SK-N-SH (cell line): Measurements from ENCODE around the gene CUL3. TPM values are rescaled to one million over a fixed set of nuclear protein-coding genes. Genes with fewer than 3 reads are reported as not detected.

ENCODE experiments used
- CTCF ChIA-PET: fragments of 300-600, 350-600 bp; formaldehyde crosslinking; extraction: SDS; loops from one replicate; lab custom pipeline; 2021; lab: Yijun Ruan, JAX
- POLR2A ChIA-PET: fragments of 350-600 bp; sonication (Branson Sonifier 250); formaldehyde crosslinking; extraction: SDS; loops from one replicate; lab custom pipeline; 2020; ENCODE audit warnings: antibody characterized with exemption, inconsistent platforms; lab: Yijun Ruan, JAX
- DNase-seq: peaks from one replicate; pipeline ENCODE4 v3.0.0; 2012
- H2AFZ ChIP-seq: fragments of 200-600 bp; sonication (generic); 2 replicates; pipeline ENCODE4 v1.8.1; 2016; ENCODE audit warnings: antibody characterized with exemption, mild to moderate bottlenecking, low read depth
- H3F3A ChIP-seq: fragments of 200-600 bp; sonication (generic); replicated peaks from 2 replicates; pipeline ENCODE3; 2016; ENCODE audit warnings: antibody characterized with exemption, mild to moderate bottlenecking; ENCODE audit not compliant: insufficient read depth
- H3K27ac ChIP-seq, 2 experiments: fragments of 200-500 bp in 1 of 2; fragments of 200-600 bp in 1 of 2; sonication (Bioruptor generic) in 1 of 2; sonication (generic), shearing (Covaris generic) in 1 of 2; 2 replicates each; pipeline versions ENCODE4 v1.5.1 to v1.6.1; 2014 to 2016; ENCODE audit warnings: low read depth in 2 of 2, inconsistent platforms in 1 of 2, low read length in 1 of 2, mild to moderate bottlenecking in 1 of 2, mixed read lengths in 1 of 2
- H3K27me3 ChIP-seq: fragments of 200-600 bp; sonication (generic), shearing (Covaris generic); 2 replicates; pipeline ENCODE4 v1.6.1; 2016; ENCODE audit warnings: mixed run types; ENCODE audit not compliant: insufficient read depth
- H3K36me3 ChIP-seq, 2 experiments: fragments of 200-500 bp in 1 of 2; fragments of 200-600 bp in 1 of 2; sonication (Bioruptor generic) in 1 of 2; sonication (generic) in 1 of 2; replicated peaks in 1 of 2; 2 replicates each; pipeline versions ENCODE3 to v1.5.1; 2014 to 2016; ENCODE audit warnings: low read length in 1 of 2, mild to moderate bottlenecking in 1 of 2; ENCODE audit not compliant: insufficient read depth in 2 of 2, control insufficient read depth in 1 of 2
- H3K4me1 ChIP-seq, 2 experiments: fragments of 200-500 bp in 1 of 2; fragments of 200-600 bp in 1 of 2; sonication (Bioruptor generic) in 1 of 2; sonication (generic), shearing (Covaris generic) in 1 of 2; 2 replicates each; pipeline versions ENCODE4 v1.5.1 to v1.6.1; 2014 to 2016; ENCODE audit warnings: low read depth in 1 of 2, low read length in 1 of 2, mixed run types in 1 of 2; ENCODE audit not compliant: insufficient read depth in 2 of 2, control insufficient read depth in 1 of 2
- H3K4me2 ChIP-seq: fragments of 200-600 bp; sonication (generic), shearing (Covaris generic); 2 replicates; pipeline ENCODE4 v1.6.1; 2017; ENCODE audit warnings: mixed run types
- H3K4me3 ChIP-seq, 2 experiments: fragments of 200-500 bp in 1 of 2; fragments of 200-600 bp in 1 of 2; sonication (Bioruptor generic) in 1 of 2; sonication (generic), shearing (Covaris generic) in 1 of 2; 2 replicates each; pipeline versions ENCODE4 v1.5.1 to v1.8.1; 2014 to 2016; ENCODE audit warnings: low read depth in 2 of 2, inconsistent platforms in 1 of 2, low read length in 1 of 2, mild to moderate bottlenecking in 1 of 2, mixed read lengths in 1 of 2, moderate library complexity in 1 of 2
- H3K79me2 ChIP-seq: fragments of 200-600 bp; sonication (generic); 2 replicates; pipeline ENCODE4 v1.8.1; 2017; ENCODE audit warnings: mild to moderate bottlenecking; ENCODE audit not compliant: insufficient read depth
- H3K9ac ChIP-seq: fragments of 200-600 bp; sonication (generic); 2 replicates; pipeline ENCODE4 v1.6.1; 2017; ENCODE audit warnings: mixed run types
- H3K9me2 ChIP-seq: fragments of 200-600 bp; sonication (generic); 2 replicates; pipeline ENCODE4 v1.6.1; 2017; ENCODE audit warnings: mixed run types
- H3K9me3 ChIP-seq: fragments of 200-600 bp; sonication (generic); 2 replicates; pipeline ENCODE4 v1.6.1; 2017; ENCODE audit warnings: mixed run types, mild to moderate bottlenecking, moderate library complexity
- H4K20me1 ChIP-seq: fragments of 200-600 bp; sonication (generic); 2 replicates; pipeline ENCODE4 v1.6.1; 2017; ENCODE audit warnings: mild to moderate bottlenecking, mixed run types; ENCODE audit not compliant: insufficient read depth
- ELF1 ChIP-seq: IDR thresholded peaks from 2 replicates; pipeline ENCODE4 v1.4.0; 2012
- FOSL2 ChIP-seq: IDR thresholded peaks from 2 replicates; pipeline ENCODE4 v1.4.0; 2012; ENCODE audit warnings: low read depth, mild to moderate bottlenecking, moderate library complexity, borderline replicate concordance
- GABPA ChIP-seq: IDR thresholded peaks from 2 replicates; pipeline ENCODE4 v1.4.0; 2012; ENCODE audit warnings: low read depth, mild to moderate bottlenecking
- IRF3 ChIP-seq: fragments of 150-350 bp; IDR thresholded peaks from 2 replicates; pipeline ENCODE4 v1.6.1; 2016; ENCODE audit warnings: mild to moderate bottlenecking, low read depth, low read length
- JUND ChIP-seq: IDR thresholded peaks from 2 replicates; pipeline ENCODE4 v1.4.0; 2012
- NFIC ChIP-seq: IDR thresholded peaks from 2 replicates; pipeline ENCODE4 v1.4.0; 2012; ENCODE audit warnings: borderline replicate concordance
- NRF1 ChIP-seq: IDR thresholded peaks from 2 replicates; pipeline ENCODE4 v1.6.1; 2012; ENCODE audit warnings: low read depth, mild to moderate bottlenecking, low read length
- POLR2AphosphoS5 ChIP-seq: IDR thresholded peaks from 2 replicates; pipeline ENCODE4 v1.6.1; 2012; ENCODE audit warnings: low read depth, low read length
- RAD21 ChIP-seq: IDR thresholded peaks from 2 replicates; pipeline ENCODE4 v1.6.1; 2012; ENCODE audit warnings: mild to moderate bottlenecking, low read length
- RCOR1 ChIP-seq: fragments of 150-350 bp; IDR thresholded peaks from 2 replicates; pipeline ENCODE4 v1.6.1; 2017; ENCODE audit warnings: antibody characterized with exemption, low read length
- SMC3 ChIP-seq: IDR thresholded peaks from 2 replicates; pipeline ENCODE4 v1.6.1; 2012; ENCODE audit warnings: low read depth, low read length, improper control_type of control experiment
- TEAD4 ChIP-seq: IDR thresholded peaks from 2 replicates; pipeline ENCODE4 v1.4.0; 2012; ENCODE audit warnings: mild to moderate bottlenecking, borderline replicate concordance; ENCODE audit not compliant: insufficient read depth
- WGBS: methylation state at CpG from one replicate; pipeline ENCODE4 v1.1.6; 2017; ENCODE audit warnings: low lambda C conversion rate; 5-methylcytosine and 5-hydroxymethylcytosine counted together
- polyA plus RNA-seq, 3 experiments: library from polyadenylated mRNA; depleted of rRNA; stranded (reverse); fragments of >200 nt; gene quantifications; 2 replicates each; pipeline ENCODE4 v1.2.3, GENCODE V29; 2012
- TF ChIP-seq, protein P1 (sequence below): fragments of 200-600 bp; sonication (generic); IDR thresholded peaks from 2 replicates; pipeline ENCODE4 v1.6.1; 2017; ENCODE audit warnings: antibody characterized with exemption, mild to moderate bottlenecking, moderate library complexity
- TF ChIP-seq, protein P2 (sequence below): IDR thresholded peaks from 2 replicates; pipeline ENCODE4 v1.4.0; 2012; ENCODE audit warnings: low read depth
- TF ChIP-seq, protein P3 (sequence below): IDR thresholded peaks from 2 replicates; pipeline ENCODE4 v1.4.0; 2012; ENCODE audit warnings: low read depth, borderline replicate concordance
- TF ChIP-seq, protein P4 (sequence below): IDR thresholded peaks from 2 replicates; pipeline ENCODE4; 2012

CUL3 gene
- polyA plus RNA-seq, 1 of the 3 experiments (the other 2 are of a cell fraction), result 17.3 TPM

DNA sequence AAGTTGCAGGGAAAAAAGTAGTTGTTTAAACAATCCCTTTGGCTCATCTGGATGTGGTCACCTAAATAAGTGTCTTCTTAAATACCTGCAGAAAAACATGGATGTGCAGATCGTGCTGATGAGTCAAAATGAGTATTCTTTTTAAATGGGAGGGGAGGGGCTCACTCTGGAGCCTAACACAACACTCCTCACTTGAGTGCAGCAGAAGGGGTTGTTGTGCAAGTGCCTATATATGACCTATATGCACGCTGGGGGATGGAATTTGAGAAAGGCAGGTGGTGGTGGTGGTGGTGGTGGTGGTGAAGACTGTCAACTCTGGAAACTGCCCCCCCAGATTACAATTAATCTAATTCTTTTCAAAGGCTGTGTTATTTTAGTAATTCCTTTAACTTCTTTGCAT is 105.3 kb downstream of the CUL3 start:
- H3K4me2 ChIP-seq, result no peak overlapping the region
- H2AFZ ChIP-seq, result no peak overlapping the region
- H3K36me3 ChIP-seq, result peaks cover 71 to 77% of the 10 kb centered on the region in 2 experiments
- no peak overlapping the region for H3K4me3 ChIP-seq
- H3F3A ChIP-seq, result peaks cover 11% of the 10 kb centered on the region
- WGBS, result 91% methylated on average over 2 of the region's 2 CpGs
- DNase-seq, result no peak
- H3K4me1 ChIP-seq, result peaks cover 0 to under 1% of the 10 kb centered on the region in 2 experiments; a peak in 1 of 4 replicates
- H3K27ac ChIP-seq, result no peak overlapping the region
- H3K9me2 ChIP-seq, result no peaks in the 10 kb centered on the region; the same call in 1 of the 2 replicates
- peaks cover 14% of the 10 kb centered on the region for H3K79me2 ChIP-seq
- H4K20me1 ChIP-seq, result no peaks in the 10 kb centered on the region
- no peaks in the 10 kb centered on the region for H3K27me3 ChIP-seq
- POLR2A ChIA-PET, result no interaction called here
- H3K9ac ChIP-seq, result no peak overlapping the region
- TF ChIP-seq RCOR1 (no peak), JUND (no peak), TEAD4 (no peak), FOSL2 (no peak), NFIC (no peak)
- H3K9me3 ChIP-seq, result no peaks in the 10 kb centered on the region
- CTCF ChIA-PET, result no interaction called here

DNA sequence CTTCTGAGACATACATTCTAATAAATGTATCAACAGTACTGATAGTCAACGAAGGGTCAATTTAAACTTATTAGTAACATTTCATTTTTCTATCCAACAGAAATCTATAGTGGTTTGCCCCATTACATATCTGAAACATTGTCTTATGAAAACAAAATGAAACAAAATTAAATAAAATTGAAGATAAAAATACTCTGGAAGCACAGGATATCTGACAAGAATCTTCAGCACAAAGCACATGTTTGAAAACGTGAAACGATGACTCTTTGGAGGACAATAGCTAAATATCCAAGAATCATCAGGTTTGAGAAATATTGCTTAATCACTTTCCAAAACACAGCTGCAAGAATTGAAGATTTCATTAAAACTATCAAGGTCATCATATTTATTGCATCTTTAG is 112.3 kb downstream of the CUL3 start:
- no peaks in the 10 kb centered on the region for H4K20me1 ChIP-seq
- H3K27me3 ChIP-seq, result no peaks in the 10 kb centered on the region
- no peaks in the 10 kb centered on the region for H3K9me3 ChIP-seq
- H3K36me3 ChIP-seq, result peaks cover 56 to 61% of the 10 kb centered on the region in 2 experiments
- H2AFZ ChIP-seq, result no peak overlapping the region
- peaks cover 24% of the 10 kb centered on the region for H3F3A ChIP-seq
- WGBS, result 63% methylated on average over 3 of the region's 3 CpGs
- no peak for DNase-seq
- no peaks in the 10 kb centered on the region for H3K9me2 ChIP-seq
- ChIA-PET POLR2A (no interaction called here), CTCF (no interaction called here)
- no peaks in the 10 kb centered on the region; a peak in 1 of 4 replicates for H3K4me1 ChIP-seq
- H3K9ac ChIP-seq, result no peak overlapping the region
- H3K27ac ChIP-seq, result no peak overlapping the region
- H3K4me3 ChIP-seq, result no peak overlapping the region
- H3K4me2 ChIP-seq, result no peak overlapping the region
- H3K79me2 ChIP-seq, result no peaks in the 10 kb centered on the region
- TF ChIP-seq IRF3, result no peak
- TF ChIP-seq NRF1, result no peak
- TF ChIP-seq POLR2AphosphoS5, result no peak

DNA sequence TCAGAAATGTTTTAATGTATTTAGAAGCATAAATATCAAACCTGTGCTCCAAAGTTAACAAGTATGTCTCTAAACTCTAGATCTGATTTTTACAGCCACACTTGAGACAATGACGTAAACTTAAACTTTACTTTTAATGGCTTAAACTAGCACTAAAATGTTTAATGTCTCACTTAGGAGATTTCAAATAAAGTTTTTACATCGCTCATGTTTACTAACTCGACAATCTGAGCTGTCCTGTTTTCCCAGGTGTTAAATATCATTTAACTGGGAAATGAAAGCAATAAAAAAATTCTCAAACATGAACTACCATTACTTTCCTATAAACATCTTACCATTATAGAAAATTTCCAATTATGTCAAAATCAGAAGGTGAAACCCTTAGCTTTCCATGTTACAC is 113.0 kb downstream of the CUL3 start:
- H3K36me3 ChIP-seq, result peaks cover 49 to 54% of the 10 kb centered on the region in 2 experiments
- no peak overlapping the region for H2AFZ ChIP-seq
- DNase-seq, result no peak
- 97% methylated on average over 3 of the region's 3 CpGs for WGBS
- no peak overlapping the region for H3K4me3 ChIP-seq
- H3K27ac ChIP-seq, result no peak overlapping the region
- H3K4me1 ChIP-seq, result no peaks in the 10 kb centered on the region; a peak in 1 of 4 replicates
- POLR2A ChIA-PET, result no interaction called here
- no peaks in the 10 kb centered on the region for H3K79me2 ChIP-seq
- TF ChIP-seq NRF1 (no peak), RAD21 (no peak), SMC3 (no peak), GABPA (no peak), FOSL2 (no peak), ELF1 (no peak)
- TF ChIP-seq, protein P1, sequence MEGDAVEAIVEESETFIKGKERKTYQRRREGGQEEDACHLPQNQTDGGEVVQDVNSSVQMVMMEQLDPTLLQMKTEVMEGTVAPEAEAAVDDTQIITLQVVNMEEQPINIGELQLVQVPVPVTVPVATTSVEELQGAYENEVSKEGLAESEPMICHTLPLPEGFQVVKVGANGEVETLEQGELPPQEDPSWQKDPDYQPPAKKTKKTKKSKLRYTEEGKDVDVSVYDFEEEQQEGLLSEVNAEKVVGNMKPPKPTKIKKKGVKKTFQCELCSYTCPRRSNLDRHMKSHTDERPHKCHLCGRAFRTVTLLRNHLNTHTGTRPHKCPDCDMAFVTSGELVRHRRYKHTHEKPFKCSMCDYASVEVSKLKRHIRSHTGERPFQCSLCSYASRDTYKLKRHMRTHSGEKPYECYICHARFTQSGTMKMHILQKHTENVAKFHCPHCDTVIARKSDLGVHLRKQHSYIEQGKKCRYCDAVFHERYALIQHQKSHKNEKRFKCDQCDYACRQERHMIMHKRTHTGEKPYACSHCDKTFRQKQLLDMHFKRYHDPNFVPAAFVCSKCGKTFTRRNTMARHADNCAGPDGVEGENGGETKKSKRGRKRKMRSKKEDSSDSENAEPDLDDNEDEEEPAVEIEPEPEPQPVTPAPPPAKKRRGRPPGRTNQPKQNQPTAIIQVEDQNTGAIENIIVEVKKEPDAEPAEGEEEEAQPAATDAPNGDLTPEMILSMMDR, result no peak
- TF ChIP-seq, protein P2, sequence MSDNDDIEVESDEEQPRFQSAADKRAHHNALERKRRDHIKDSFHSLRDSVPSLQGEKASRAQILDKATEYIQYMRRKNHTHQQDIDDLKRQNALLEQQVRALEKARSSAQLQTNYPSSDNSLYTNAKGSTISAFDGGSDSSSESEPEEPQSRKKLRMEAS, result no peak
- TF ChIP-seq, protein P3, sequence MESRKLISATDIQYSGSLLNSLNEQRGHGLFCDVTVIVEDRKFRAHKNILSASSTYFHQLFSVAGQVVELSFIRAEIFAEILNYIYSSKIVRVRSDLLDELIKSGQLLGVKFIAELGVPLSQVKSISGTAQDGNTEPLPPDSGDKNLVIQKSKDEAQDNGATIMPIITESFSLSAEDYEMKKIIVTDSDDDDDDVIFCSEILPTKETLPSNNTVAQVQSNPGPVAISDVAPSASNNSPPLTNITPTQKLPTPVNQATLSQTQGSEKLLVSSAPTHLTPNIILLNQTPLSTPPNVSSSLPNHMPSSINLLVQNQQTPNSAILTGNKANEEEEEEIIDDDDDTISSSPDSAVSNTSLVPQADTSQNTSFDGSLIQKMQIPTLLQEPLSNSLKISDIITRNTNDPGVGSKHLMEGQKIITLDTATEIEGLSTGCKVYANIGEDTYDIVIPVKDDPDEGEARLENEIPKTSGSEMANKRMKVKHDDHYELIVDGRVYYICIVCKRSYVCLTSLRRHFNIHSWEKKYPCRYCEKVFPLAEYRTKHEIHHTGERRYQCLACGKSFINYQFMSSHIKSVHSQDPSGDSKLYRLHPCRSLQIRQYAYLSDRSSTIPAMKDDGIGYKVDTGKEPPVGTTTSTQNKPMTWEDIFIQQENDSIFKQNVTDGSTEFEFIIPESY, result no peak
- TF ChIP-seq, protein P4, sequence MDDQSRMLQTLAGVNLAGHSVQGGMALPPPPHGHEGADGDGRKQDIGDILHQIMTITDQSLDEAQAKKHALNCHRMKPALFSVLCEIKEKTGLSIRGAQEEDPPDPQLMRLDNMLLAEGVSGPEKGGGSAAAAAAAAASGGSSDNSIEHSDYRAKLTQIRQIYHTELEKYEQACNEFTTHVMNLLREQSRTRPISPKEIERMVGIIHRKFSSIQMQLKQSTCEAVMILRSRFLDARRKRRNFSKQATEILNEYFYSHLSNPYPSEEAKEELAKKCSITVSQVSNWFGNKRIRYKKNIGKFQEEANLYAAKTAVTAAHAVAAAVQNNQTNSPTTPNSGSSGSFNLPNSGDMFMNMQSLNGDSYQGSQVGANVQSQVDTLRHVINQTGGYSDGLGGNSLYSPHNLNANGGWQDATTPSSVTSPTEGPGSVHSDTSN, result no peak
- TF ChIP-seq, all 33 proteins: peak for 0
- no peak overlapping the region for H3K4me2 ChIP-seq
- H3K9me3 ChIP-seq, result no peaks in the 10 kb centered on the region
- H3K9ac ChIP-seq, result no peak overlapping the region
- CTCF ChIA-PET, result no interaction called here
- H3K9me2 ChIP-seq, result no peaks in the 10 kb centered on the region
- H4K20me1 ChIP-seq, result no peaks in the 10 kb centered on the region
- H3K27me3 ChIP-seq, result no peaks in the 10 kb centered on the region
- peaks cover 24% of the 10 kb centered on the region for H3F3A ChIP-seq
